SK-N-SH (cell line): Measurements from ENCODE around the gene AVPR1A. TPM values are rescaled to one million over a fixed set of nuclear protein-coding genes. Genes with fewer than 3 reads are reported as not detected.

Experiments used
- CTCF ChIA-PET: fragments of 300-600, 350-600 bp; formaldehyde crosslinking; extraction: SDS; loops from one replicate; lab custom pipeline; 2021; lab: Yijun Ruan, JAX
- POLR2A ChIA-PET: fragments of 350-600 bp; sonication (Branson Sonifier 250); formaldehyde crosslinking; extraction: SDS; loops from one replicate; lab custom pipeline; 2020; ENCODE audit warnings: antibody characterized with exemption, inconsistent platforms; lab: Yijun Ruan, JAX
- DNase-seq: peaks from one replicate; pipeline ENCODE4 v3.0.0; 2012
- H2AFZ ChIP-seq: fragments of 200-600 bp; sonication (generic); 2 replicates; pipeline ENCODE4 v1.8.1; 2016; ENCODE audit warnings: antibody characterized with exemption, mild to moderate bottlenecking, low read depth
- H3F3A ChIP-seq: fragments of 200-600 bp; sonication (generic); replicated peaks from 2 replicates; pipeline ENCODE3; 2016; ENCODE audit warnings: antibody characterized with exemption, mild to moderate bottlenecking; ENCODE audit not compliant: insufficient read depth
- H3K27ac ChIP-seq, 2 experiments: fragments of 200-500 bp in 1 of 2; fragments of 200-600 bp in 1 of 2; sonication (Bioruptor generic) in 1 of 2; sonication (generic), shearing (Covaris generic) in 1 of 2; 2 replicates each; pipeline versions ENCODE4 v1.5.1 to v1.6.1; 2014 to 2016; ENCODE audit warnings: low read depth in 2 of 2, inconsistent platforms in 1 of 2, low read length in 1 of 2, mild to moderate bottlenecking in 1 of 2, mixed read lengths in 1 of 2
- H3K27me3 ChIP-seq: fragments of 200-600 bp; sonication (generic), shearing (Covaris generic); 2 replicates; pipeline ENCODE4 v1.6.1; 2016; ENCODE audit warnings: mixed run types; ENCODE audit not compliant: insufficient read depth
- H3K36me3 ChIP-seq, 2 experiments: fragments of 200-500 bp in 1 of 2; fragments of 200-600 bp in 1 of 2; sonication (Bioruptor generic) in 1 of 2; sonication (generic) in 1 of 2; replicated peaks in 1 of 2; 2 replicates each; pipeline versions ENCODE3 to v1.5.1; 2014 to 2016; ENCODE audit warnings: low read length in 1 of 2, mild to moderate bottlenecking in 1 of 2; ENCODE audit not compliant: insufficient read depth in 2 of 2, control insufficient read depth in 1 of 2
- H3K4me1 ChIP-seq, 2 experiments: fragments of 200-500 bp in 1 of 2; fragments of 200-600 bp in 1 of 2; sonication (Bioruptor generic) in 1 of 2; sonication (generic), shearing (Covaris generic) in 1 of 2; 2 replicates each; pipeline versions ENCODE4 v1.5.1 to v1.6.1; 2014 to 2016; ENCODE audit warnings: low read depth in 1 of 2, low read length in 1 of 2, mixed run types in 1 of 2; ENCODE audit not compliant: insufficient read depth in 2 of 2, control insufficient read depth in 1 of 2
- H3K4me2 ChIP-seq: fragments of 200-600 bp; sonication (generic), shearing (Covaris generic); 2 replicates; pipeline ENCODE4 v1.6.1; 2017; ENCODE audit warnings: mixed run types
- H3K4me3 ChIP-seq, 2 experiments: fragments of 200-500 bp in 1 of 2; fragments of 200-600 bp in 1 of 2; sonication (Bioruptor generic) in 1 of 2; sonication (generic), shearing (Covaris generic) in 1 of 2; 2 replicates each; pipeline versions ENCODE4 v1.5.1 to v1.8.1; 2014 to 2016; ENCODE audit warnings: low read depth in 2 of 2, inconsistent platforms in 1 of 2, low read length in 1 of 2, mild to moderate bottlenecking in 1 of 2, mixed read lengths in 1 of 2, moderate library complexity in 1 of 2
- H3K79me2 ChIP-seq: fragments of 200-600 bp; sonication (generic); 2 replicates; pipeline ENCODE4 v1.8.1; 2017; ENCODE audit warnings: mild to moderate bottlenecking; ENCODE audit not compliant: insufficient read depth
- H3K9ac ChIP-seq: fragments of 200-600 bp; sonication (generic); 2 replicates; pipeline ENCODE4 v1.6.1; 2017; ENCODE audit warnings: mixed run types
- H3K9me2 ChIP-seq: fragments of 200-600 bp; sonication (generic); 2 replicates; pipeline ENCODE4 v1.6.1; 2017; ENCODE audit warnings: mixed run types
- H3K9me3 ChIP-seq: fragments of 200-600 bp; sonication (generic); 2 replicates; pipeline ENCODE4 v1.6.1; 2017; ENCODE audit warnings: mixed run types, mild to moderate bottlenecking, moderate library complexity
- H4K20me1 ChIP-seq: fragments of 200-600 bp; sonication (generic); 2 replicates; pipeline ENCODE4 v1.6.1; 2017; ENCODE audit warnings: mild to moderate bottlenecking, mixed run types; ENCODE audit not compliant: insufficient read depth
- CHD2 ChIP-seq: fragments of 150-350 bp; IDR thresholded peaks from 2 replicates; pipeline ENCODE4 v1.6.1; 2018; ENCODE audit warnings: low read length; ENCODE audit not compliant: partially characterized antibody
- ELF1 ChIP-seq: IDR thresholded peaks from 2 replicates; pipeline ENCODE4 v1.4.0; 2012
- EP300 ChIP-seq, 2 experiments: IDR thresholded peaks; 2 replicates each; pipeline versions ENCODE4 v1.4.0 to v1.6.1; 2012; ENCODE audit warnings: borderline replicate concordance in 1 of 2, low read depth in 1 of 2, low read length in 1 of 2
- EZH2phosphoT487 ChIP-seq: fragments of 200-600 bp; sonication (generic); IDR thresholded peaks from 2 replicates; pipeline ENCODE4 v1.6.1; 2017; ENCODE audit warnings: low read depth, mixed run types, mild to moderate bottlenecking, antibody characterized with exemption, moderate library complexity, borderline replicate concordance
- FOSL2 ChIP-seq: IDR thresholded peaks from 2 replicates; pipeline ENCODE4 v1.4.0; 2012; ENCODE audit warnings: low read depth, mild to moderate bottlenecking, moderate library complexity, borderline replicate concordance
- FOXJ3 ChIP-seq: sonication (generic); formaldehyde crosslinking; IDR thresholded peaks from 2 replicates; pipeline ENCODE4 v1.5.1; 2020; ENCODE audit warnings: mild to moderate bottlenecking, missing genetic modification reagents
- FOXM1 ChIP-seq: IDR thresholded peaks from 2 replicates; pipeline ENCODE4 v1.4.0; 2012; ENCODE audit warnings: low read depth, mild to moderate bottlenecking
- GABPA ChIP-seq: IDR thresholded peaks from 2 replicates; pipeline ENCODE4 v1.4.0; 2012; ENCODE audit warnings: low read depth, mild to moderate bottlenecking
- JUND ChIP-seq: IDR thresholded peaks from 2 replicates; pipeline ENCODE4 v1.4.0; 2012
- MXI1 ChIP-seq: IDR thresholded peaks from 2 replicates; pipeline ENCODE4 v1.6.1; 2012; ENCODE audit warnings: mild to moderate bottlenecking, low read depth, low read length, improper control_type of control experiment
- NFIC ChIP-seq: IDR thresholded peaks from 2 replicates; pipeline ENCODE4 v1.4.0; 2012; ENCODE audit warnings: borderline replicate concordance
- POLR2AphosphoS5 ChIP-seq: IDR thresholded peaks from 2 replicates; pipeline ENCODE4 v1.6.1; 2012; ENCODE audit warnings: low read depth, low read length
- RFX5 ChIP-seq: IDR thresholded peaks from 2 replicates; pipeline ENCODE4 v1.6.1; 2012; ENCODE audit warnings: mild to moderate bottlenecking, improper control_type of control experiment, low read length
- SIN3A ChIP-seq: IDR thresholded peaks from 2 replicates; pipeline ENCODE4 v1.6.1; 2012; ENCODE audit warnings: low read depth, mild to moderate bottlenecking, low read length, moderate library complexity, borderline replicate concordance
- SMC3 ChIP-seq: IDR thresholded peaks from 2 replicates; pipeline ENCODE4 v1.6.1; 2012; ENCODE audit warnings: low read depth, low read length, improper control_type of control experiment
- TAF1 ChIP-seq: IDR thresholded peaks from 2 replicates; pipeline ENCODE4 v1.6.1; 2012; ENCODE audit warnings: low read depth, mild to moderate bottlenecking, low read length, moderate library complexity, borderline replicate concordance
- TCF12 ChIP-seq: IDR thresholded peaks from 2 replicates; pipeline ENCODE4 v1.4.0; 2012
- YY1 ChIP-seq: IDR thresholded peaks from 2 replicates; pipeline ENCODE4 v1.4.0; 2012; ENCODE audit warnings: low read depth, mild to moderate bottlenecking
- WGBS: methylation state at CpG from one replicate; pipeline ENCODE4 v1.1.6; 2017; ENCODE audit warnings: low lambda C conversion rate; 5-methylcytosine and 5-hydroxymethylcytosine counted together
- polyA plus RNA-seq, 3 experiments: library from polyadenylated mRNA; depleted of rRNA; stranded (reverse); fragments of >200 nt; gene quantifications; 2 replicates each; pipeline ENCODE4 v1.2.3, GENCODE V29; 2012
- TF ChIP-seq, protein P1 (sequence below): IDR thresholded peaks from 2 replicates; pipeline ENCODE4; 2012
- TF ChIP-seq, protein P2 (sequence below): IDR thresholded peaks from 2 replicates; pipeline ENCODE4 v1.4.0; 2012; ENCODE audit warnings: low read depth, borderline replicate concordance
- TF ChIP-seq, protein P3 (sequence below): IDR thresholded peaks from 2 replicates; pipeline ENCODE4 v1.4.0; 2012; ENCODE audit warnings: low read depth
- TF ChIP-seq, protein P4 (sequence below): IDR thresholded peaks from 2 replicates; pipeline ENCODE4 v1.6.1; 2012; ENCODE audit warnings: mild to moderate bottlenecking, low read depth, low read length, moderate library complexity

Gene AVPR1A
- polyA plus RNA-seq, 1 of the 3 experiments (the other 2 are of a cell fraction) = not detected

DNA sequence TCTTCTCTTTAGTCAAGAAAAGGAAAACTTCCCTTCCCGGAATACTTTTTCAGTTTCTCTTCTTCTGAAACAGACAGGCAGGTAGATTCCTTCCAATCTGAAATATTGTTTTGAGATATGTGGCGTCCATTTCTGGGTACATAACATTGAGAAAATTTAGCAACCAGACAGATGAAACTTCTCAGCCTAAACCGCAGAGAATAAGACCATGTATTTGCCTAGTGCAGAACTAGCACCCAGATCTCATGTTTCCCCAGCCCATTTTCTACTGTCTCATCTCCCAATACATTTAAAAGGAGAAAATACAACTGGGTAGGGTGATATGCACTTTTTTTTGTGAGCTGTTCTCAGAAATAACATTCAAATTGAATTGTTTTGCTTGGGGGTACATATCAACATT lies 6.4 kb downstream of the AVPR1A start:
- WGBS = 9% methylated on average over 3 of the region's 3 CpGs
- CTCF ChIA-PET = no interaction called here

DNA sequence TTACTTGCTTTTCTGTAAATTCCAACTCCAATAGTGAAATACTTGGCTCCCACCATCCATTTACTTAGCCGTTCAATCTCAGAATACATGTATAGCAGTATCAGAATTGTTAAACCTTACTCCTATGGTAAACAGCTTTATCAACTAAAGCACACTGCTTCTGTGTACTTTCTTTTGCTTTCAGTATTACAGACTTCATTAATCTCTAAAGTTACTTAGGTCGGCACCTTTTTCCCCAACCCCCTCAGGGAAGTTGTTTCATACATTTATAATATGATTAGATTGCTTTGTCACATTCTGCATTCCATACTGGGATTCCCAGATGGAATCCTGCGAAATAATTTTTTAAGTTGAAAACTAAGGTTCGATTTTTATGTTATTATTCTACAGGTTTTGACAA lies 12.5 kb downstream of the AVPR1A start:
- Histone ChIP-seq H3K9me3 (no peaks in the 10 kb centered on the region), H3K79me2 (no peaks in the 10 kb centered on the region), H3K27me3 (no peaks in the 10 kb centered on the region), H4K20me1 (no peaks in the 10 kb centered on the region), H3K9me2 (no peaks in the 10 kb centered on the region), H3K4me1 (no peaks in the 10 kb centered on the region), H3K4me2 (no peak overlapping the region), H3K9ac (no peak overlapping the region), H3F3A (no peaks in the 10 kb centered on the region), H2AFZ (no peak overlapping the region), H3K36me3 (no peaks in the 10 kb centered on the region), H3K4me3 (no peak overlapping the region), H3K27ac (no peak overlapping the region)
- ChIA-PET CTCF (no interaction called here), POLR2A (no interaction called here)
- 3% methylated on average over 4 of the region's 4 CpGs for WGBS
- no peak for DNase-seq
- TF ChIP-seq SIN3A = no peak
- no peak for TF ChIP-seq GABPA
- TF ChIP-seq CHD2 = no peak
- no peak for TF ChIP-seq TAF1
- TF ChIP-seq, protein P1, sequence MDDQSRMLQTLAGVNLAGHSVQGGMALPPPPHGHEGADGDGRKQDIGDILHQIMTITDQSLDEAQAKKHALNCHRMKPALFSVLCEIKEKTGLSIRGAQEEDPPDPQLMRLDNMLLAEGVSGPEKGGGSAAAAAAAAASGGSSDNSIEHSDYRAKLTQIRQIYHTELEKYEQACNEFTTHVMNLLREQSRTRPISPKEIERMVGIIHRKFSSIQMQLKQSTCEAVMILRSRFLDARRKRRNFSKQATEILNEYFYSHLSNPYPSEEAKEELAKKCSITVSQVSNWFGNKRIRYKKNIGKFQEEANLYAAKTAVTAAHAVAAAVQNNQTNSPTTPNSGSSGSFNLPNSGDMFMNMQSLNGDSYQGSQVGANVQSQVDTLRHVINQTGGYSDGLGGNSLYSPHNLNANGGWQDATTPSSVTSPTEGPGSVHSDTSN = no peak
- no peak for TF ChIP-seq MXI1
- TF ChIP-seq, protein P2, sequence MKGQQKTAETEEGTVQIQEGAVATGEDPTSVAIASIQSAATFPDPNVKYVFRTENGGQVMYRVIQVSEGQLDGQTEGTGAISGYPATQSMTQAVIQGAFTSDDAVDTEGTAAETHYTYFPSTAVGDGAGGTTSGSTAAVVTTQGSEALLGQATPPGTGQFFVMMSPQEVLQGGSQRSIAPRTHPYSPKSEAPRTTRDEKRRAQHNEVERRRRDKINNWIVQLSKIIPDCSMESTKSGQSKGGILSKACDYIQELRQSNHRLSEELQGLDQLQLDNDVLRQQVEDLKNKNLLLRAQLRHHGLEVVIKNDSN = no peak
- TF ChIP-seq SMC3 = no peak
- no peak for TF ChIP-seq EZH2phosphoT487
- TF ChIP-seq RFX5 = no peak

More for the DNA sequence above, 6.4 kb downstream of the AVPR1A start:
- no peak overlapping the region for H3K4me2 ChIP-seq
- H3K9me2 ChIP-seq = no peaks in the 10 kb centered on the region
- no peaks in the 10 kb centered on the region for H4K20me1 ChIP-seq
- H3K4me3 ChIP-seq = no peak overlapping the region
- POLR2A ChIA-PET = no interaction called here
- H3K27ac ChIP-seq = no peak overlapping the region
- H3K9me3 ChIP-seq = no peaks in the 10 kb centered on the region
- no peaks in the 10 kb centered on the region for H3F3A ChIP-seq
- H3K36me3 ChIP-seq = no peaks in the 10 kb centered on the region
- no peak for TF ChIP-seq CHD2
- TF ChIP-seq FOSL2 = no peak
- no peak for TF ChIP-seq EP300 (IDR thresholded peaks at IDR 0.05; ENCODE audit: borderline replicate concordance in 1 of 2, low read depth in 1 of 2, low read length in 1 of 2)
- TF ChIP-seq, protein P1 = no peak
- no peak for TF ChIP-seq FOXJ3
- TF ChIP-seq ELF1 = no peak
- no peak for TF ChIP-seq SIN3A
- TF ChIP-seq FOXM1 = no peak
- TF ChIP-seq NFIC = no peak
- TF ChIP-seq JUND = no peak
- TF ChIP-seq, protein P3, sequence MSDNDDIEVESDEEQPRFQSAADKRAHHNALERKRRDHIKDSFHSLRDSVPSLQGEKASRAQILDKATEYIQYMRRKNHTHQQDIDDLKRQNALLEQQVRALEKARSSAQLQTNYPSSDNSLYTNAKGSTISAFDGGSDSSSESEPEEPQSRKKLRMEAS = no peak
- TF ChIP-seq YY1 = no peak
- TF ChIP-seq, protein P4, sequence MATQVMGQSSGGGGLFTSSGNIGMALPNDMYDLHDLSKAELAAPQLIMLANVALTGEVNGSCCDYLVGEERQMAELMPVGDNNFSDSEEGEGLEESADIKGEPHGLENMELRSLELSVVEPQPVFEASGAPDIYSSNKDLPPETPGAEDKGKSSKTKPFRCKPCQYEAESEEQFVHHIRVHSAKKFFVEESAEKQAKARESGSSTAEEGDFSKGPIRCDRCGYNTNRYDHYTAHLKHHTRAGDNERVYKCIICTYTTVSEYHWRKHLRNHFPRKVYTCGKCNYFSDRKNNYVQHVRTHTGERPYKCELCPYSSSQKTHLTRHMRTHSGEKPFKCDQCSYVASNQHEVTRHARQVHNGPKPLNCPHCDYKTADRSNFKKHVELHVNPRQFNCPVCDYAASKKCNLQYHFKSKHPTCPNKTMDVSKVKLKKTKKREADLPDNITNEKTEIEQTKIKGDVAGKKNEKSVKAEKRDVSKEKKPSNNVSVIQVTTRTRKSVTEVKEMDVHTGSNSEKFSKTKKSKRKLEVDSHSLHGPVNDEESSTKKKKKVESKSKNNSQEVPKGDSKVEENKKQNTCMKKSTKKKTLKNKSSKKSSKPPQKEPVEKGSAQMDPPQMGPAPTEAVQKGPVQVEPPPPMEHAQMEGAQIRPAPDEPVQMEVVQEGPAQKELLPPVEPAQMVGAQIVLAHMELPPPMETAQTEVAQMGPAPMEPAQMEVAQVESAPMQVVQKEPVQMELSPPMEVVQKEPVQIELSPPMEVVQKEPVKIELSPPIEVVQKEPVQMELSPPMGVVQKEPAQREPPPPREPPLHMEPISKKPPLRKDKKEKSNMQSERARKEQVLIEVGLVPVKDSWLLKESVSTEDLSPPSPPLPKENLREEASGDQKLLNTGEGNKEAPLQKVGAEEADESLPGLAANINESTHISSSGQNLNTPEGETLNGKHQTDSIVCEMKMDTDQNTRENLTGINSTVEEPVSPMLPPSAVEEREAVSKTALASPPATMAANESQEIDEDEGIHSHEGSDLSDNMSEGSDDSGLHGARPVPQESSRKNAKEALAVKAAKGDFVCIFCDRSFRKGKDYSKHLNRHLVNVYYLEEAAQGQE = no peak
- TF ChIP-seq TCF12 = no peak
- TF ChIP-seq MXI1 = no peak
- no peak for TF ChIP-seq POLR2AphosphoS5
- H2AFZ ChIP-seq = no peak overlapping the region
- peaks cover 10% of the 10 kb centered on the region; the same call in 1 of the 2 replicates for H3K27me3 ChIP-seq
- no peak overlapping the region for H3K9ac ChIP-seq
- no peaks in the 10 kb centered on the region for H3K79me2 ChIP-seq
- no peaks in the 10 kb centered on the region for H3K4me1 ChIP-seq
- DNase-seq = no peak
